Measurements from ENCODE around the gene MRPL17. TPM values are rescaled to one million over a fixed set of nuclear protein-coding genes. Genes with fewer than 3 reads are reported as not detected.

The MRPL17 gene
- total RNA-seq, 2 experiments from 2014 or later: 44.0 to 46.8 TPM

DNA sequence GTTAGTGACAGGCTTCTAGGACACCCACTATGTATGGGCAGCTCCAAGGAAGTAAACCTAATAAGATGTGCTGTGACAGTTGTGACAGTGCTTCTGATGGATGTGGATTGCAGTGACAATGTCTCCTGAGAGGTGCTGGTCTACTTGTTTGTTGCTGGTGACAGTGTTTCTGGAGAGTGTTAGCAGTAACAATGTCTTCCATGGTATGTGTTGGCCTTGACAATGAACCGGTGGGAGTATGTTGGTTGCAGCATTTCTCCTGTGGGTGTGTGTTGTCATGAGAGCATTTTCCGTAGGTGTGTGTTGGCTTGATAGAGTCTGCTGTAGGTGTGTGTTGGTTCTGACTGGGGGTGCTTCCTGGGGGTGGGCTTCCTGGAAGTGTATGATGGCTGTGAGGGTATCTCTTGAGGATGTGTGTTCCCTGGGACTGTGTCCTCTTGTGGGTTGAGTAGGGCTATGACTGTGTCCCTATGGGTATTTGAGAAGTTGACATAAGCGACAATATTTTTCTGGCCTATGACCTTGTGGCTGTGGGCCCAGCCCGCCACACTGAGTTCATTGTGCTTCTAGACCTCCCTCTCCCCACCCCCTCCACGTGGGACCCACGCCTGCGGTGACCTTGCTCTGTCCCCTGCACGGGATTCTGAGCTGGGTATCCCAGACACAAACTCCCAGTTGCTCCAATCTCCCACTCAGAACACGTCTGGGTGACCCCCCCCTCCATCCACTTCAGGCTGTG, 28.7 kb downstream of the MRPL17 start:
- TF ChIP-seq EZH2phosphoT487 (IDR thresholded peaks at IDR 0.05; ENCODE audit: borderline replicate concordance, low read depth, low read length): no peak
- TF ChIP-seq, protein P1, sequence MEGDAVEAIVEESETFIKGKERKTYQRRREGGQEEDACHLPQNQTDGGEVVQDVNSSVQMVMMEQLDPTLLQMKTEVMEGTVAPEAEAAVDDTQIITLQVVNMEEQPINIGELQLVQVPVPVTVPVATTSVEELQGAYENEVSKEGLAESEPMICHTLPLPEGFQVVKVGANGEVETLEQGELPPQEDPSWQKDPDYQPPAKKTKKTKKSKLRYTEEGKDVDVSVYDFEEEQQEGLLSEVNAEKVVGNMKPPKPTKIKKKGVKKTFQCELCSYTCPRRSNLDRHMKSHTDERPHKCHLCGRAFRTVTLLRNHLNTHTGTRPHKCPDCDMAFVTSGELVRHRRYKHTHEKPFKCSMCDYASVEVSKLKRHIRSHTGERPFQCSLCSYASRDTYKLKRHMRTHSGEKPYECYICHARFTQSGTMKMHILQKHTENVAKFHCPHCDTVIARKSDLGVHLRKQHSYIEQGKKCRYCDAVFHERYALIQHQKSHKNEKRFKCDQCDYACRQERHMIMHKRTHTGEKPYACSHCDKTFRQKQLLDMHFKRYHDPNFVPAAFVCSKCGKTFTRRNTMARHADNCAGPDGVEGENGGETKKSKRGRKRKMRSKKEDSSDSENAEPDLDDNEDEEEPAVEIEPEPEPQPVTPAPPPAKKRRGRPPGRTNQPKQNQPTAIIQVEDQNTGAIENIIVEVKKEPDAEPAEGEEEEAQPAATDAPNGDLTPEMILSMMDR (conservative IDR thresholded peaks at IDR 0.05; ENCODE audit: low read length): no peak
- no peaks in the 10 kb centered on the region for H4K20me1 ChIP-seq (ENCODE audit: insufficient read depth, low read length)
- H2AFZ ChIP-seq (ENCODE audit: low read length): no peak overlapping the region
- H3K4me3 ChIP-seq (ENCODE audit: low read depth, low read length, poor library complexity, severe bottlenecking): no peak overlapping the region
- no peak overlapping the region for H3K4me2 ChIP-seq (ENCODE audit: low read length)
- no peak overlapping the region for H3K27ac ChIP-seq (ENCODE audit: low read depth, low read length, poor library complexity, severe bottlenecking)
- H3K36me3 ChIP-seq (ENCODE audit: insufficient read depth, low read length): no peaks in the 10 kb centered on the region
- CTCF ChIA-PET (ENCODE audit: unreplicated experiment): no interaction called here
- no peak for DNase-seq (ENCODE audit: low spot score)
- H3K79me2 ChIP-seq (ENCODE audit: insufficient read depth, low read depth, low read length): no peaks in the 10 kb centered on the region
- POLR2A ChIA-PET: interaction anchor here (0.6 kb wide), 1 partner anchor 48 kb away, joined by 3 read pairs; no protein-coding TSS in a partner anchor
- no TSS peak for BruUV-seq (replicated peaks)
- H3K4me1 ChIP-seq (ENCODE audit: insufficient read depth, low read length, poor library complexity, severe bottlenecking): no peaks in the 10 kb centered on the region
- H3K9me3 ChIP-seq (ENCODE audit: low read length): no peaks in the 10 kb centered on the region
- intact Hi-C loops (cut with micrococcal nuclease; ENCODE audit: unreplicated experiment): no loop called here
- no peaks in the 10 kb centered on the region for H3K9me2 ChIP-seq (ENCODE audit: insufficient read depth, low read length)

DNA sequence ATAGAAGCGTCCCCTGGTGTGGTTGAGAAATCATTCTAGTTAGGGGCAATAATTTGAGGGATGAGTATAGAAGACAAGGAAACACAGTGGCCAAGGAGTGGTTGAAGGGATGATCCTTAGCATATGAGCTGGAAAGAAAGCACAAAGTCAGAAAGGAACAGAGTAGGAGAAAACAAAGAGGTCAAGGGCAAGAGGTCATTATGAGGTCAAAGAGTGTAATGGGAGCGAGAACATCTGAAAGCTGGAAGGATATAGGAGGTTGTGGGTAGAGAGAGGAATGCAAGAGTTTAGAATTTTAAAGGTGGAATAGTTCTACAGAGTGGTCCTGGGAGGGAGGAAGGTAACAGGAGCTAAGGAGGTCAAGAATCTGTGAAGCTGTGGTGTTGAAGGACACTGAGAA, 29.5 kb downstream of the MRPL17 start:
- Histone ChIP-seq H4K20me1 (ENCODE audit: insufficient read depth, low read length) (no peaks in the 10 kb centered on the region), H3K4me1 (ENCODE audit: insufficient read depth, low read length, poor library complexity, severe bottlenecking) (no peaks in the 10 kb centered on the region), H3K79me2 (ENCODE audit: insufficient read depth, low read depth, low read length) (no peaks in the 10 kb centered on the region), H3K36me3 (ENCODE audit: insufficient read depth, low read length) (no peaks in the 10 kb centered on the region), H3K9me3 (ENCODE audit: low read length) (no peaks in the 10 kb centered on the region), H3K4me3 (ENCODE audit: low read depth, low read length, poor library complexity, severe bottlenecking) (no peak overlapping the region), H2AFZ (ENCODE audit: low read length) (no peak overlapping the region), H3K4me2 (ENCODE audit: low read length) (no peak overlapping the region), H3K27ac (ENCODE audit: low read depth, low read length, poor library complexity, severe bottlenecking) (no peak overlapping the region), H3K9me2 (ENCODE audit: insufficient read depth, low read length) (no peaks in the 10 kb centered on the region)
- POLR2A ChIA-PET: interaction anchor here (0.6 to 0.8 kb wide), 2 partner anchors 9 to 47 kb away, joined by 3 read pairs; no protein-coding TSS in a partner anchor
- CTCF ChIA-PET (ENCODE audit: unreplicated experiment): no interaction called here
- TF ChIP-seq, protein P1 (conservative IDR thresholded peaks at IDR 0.05; ENCODE audit: low read length): no peak
- TF ChIP-seq EZH2phosphoT487 (IDR thresholded peaks at IDR 0.05; ENCODE audit: borderline replicate concordance, low read depth, low read length): no peak
- intact Hi-C loops (cut with micrococcal nuclease; ENCODE audit: unreplicated experiment): no loop called here
- no TSS peak for BruUV-seq (replicated peaks)
- no peak for DNase-seq (ENCODE audit: low spot score)

DNA sequence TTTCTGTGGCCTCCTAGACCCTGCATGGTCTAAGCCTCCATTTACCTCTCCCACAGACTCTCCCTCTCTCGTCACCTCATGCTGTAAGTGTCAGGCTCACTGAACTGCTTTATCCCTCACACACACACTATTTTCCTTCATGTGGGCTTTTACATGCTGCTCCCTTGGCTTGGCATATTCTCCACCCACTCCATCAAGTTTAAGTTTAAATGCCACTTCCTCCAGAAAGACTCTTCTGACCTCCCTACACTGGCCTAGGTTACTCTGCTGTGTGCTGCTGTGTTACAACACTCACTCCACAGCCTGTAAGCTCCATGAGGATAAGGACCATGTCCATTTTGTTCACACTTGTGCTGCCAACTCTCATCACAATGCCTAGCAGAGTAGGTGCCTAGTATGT, 30.0 kb downstream of the MRPL17 start:
- no peak overlapping the region for H3K27ac ChIP-seq (ENCODE audit: low read depth, low read length, poor library complexity, severe bottlenecking)
- no peaks in the 10 kb centered on the region for H3K79me2 ChIP-seq (ENCODE audit: insufficient read depth, low read depth, low read length)
- ChIA-PET POLR2A (interaction anchor here (0.6 to 0.8 kb wide), 2 partner anchors 9 to 157 kb away, joined by 3 read pairs; no protein-coding TSS in a partner anchor), CTCF (ENCODE audit: unreplicated experiment) (no interaction called here)
- H3K9me3 ChIP-seq (ENCODE audit: low read length): no peaks in the 10 kb centered on the region
- no peaks in the 10 kb centered on the region for H3K9me2 ChIP-seq (ENCODE audit: insufficient read depth, low read length)
- BruUV-seq (replicated peaks): no TSS peak
- no peak overlapping the region for H3K4me2 ChIP-seq (ENCODE audit: low read length)
- intact Hi-C loops (cut with micrococcal nuclease; ENCODE audit: unreplicated experiment): no loop called here
- DNase-seq (ENCODE audit: low spot score): no peak
- H2AFZ ChIP-seq (ENCODE audit: low read length): no peak overlapping the region
- no peaks in the 10 kb centered on the region for H3K36me3 ChIP-seq (ENCODE audit: insufficient read depth, low read length)
- no peak overlapping the region for H3K4me3 ChIP-seq (ENCODE audit: low read depth, low read length, poor library complexity, severe bottlenecking)
- H3K4me1 ChIP-seq (ENCODE audit: insufficient read depth, low read length, poor library complexity, severe bottlenecking): no peaks in the 10 kb centered on the region
- H4K20me1 ChIP-seq (ENCODE audit: insufficient read depth, low read length): no peaks in the 10 kb centered on the region
- TF ChIP-seq EZH2phosphoT487 (IDR thresholded peaks at IDR 0.05; ENCODE audit: borderline replicate concordance, low read depth, low read length): no peak
- TF ChIP-seq, protein P1 (conservative IDR thresholded peaks at IDR 0.05; ENCODE audit: low read length): no peak
